Keratinocyte (primary cell): ENCODE measurements around the gene KRT9. TPM values are rescaled to one million over a fixed set of nuclear protein-coding genes. Genes with fewer than 3 reads are reported as not detected.

Source experiments
- DNase-seq: peaks from one replicate; pipeline ENCODE4 v3.0.0-alpha.2; 2011; ENCODE audit warnings: low read depth, missing footprints, low spot score
- FAIRE-seq: peaks from 2 replicates; lab custom pipeline; 2011; peaks lifted over from hg19 to GRCh38; lab: Jason Lieb, UNC
- H2AFZ ChIP-seq: 2 replicates; pipeline ENCODE4 v1.6.0; 2012; ENCODE audit warnings: low read length, control low read depth, inconsistent platforms; ENCODE audit not compliant: control insufficient read depth
- H3K27ac ChIP-seq: 2 replicates; pipeline ENCODE4 v1.5.1; 2011; ENCODE audit warnings: low read length; ENCODE audit not compliant: control insufficient read depth, insufficient read depth
- H3K27me3 ChIP-seq: 3 replicates; pipeline ENCODE4 v1.6.0; 2011; ENCODE audit warnings: low read length; ENCODE audit not compliant: control insufficient read depth, insufficient read depth; ENCODE audit errors: extremely low read depth
- H3K36me3 ChIP-seq, 2 experiments: 2 replicates in 1 of 2; 3 replicates in 1 of 2; pipeline ENCODE4 v1.5.1; 2011; ENCODE audit warnings: low read length in 2 of 2, mild to moderate bottlenecking in 1 of 2; ENCODE audit not compliant: control insufficient read depth in 2 of 2, insufficient read depth in 2 of 2; ENCODE audit errors: extremely low read depth in 1 of 2
- H3K4me1 ChIP-seq: 3 replicates; pipeline ENCODE4 v1.5.1; 2011; ENCODE audit warnings: low read length; ENCODE audit not compliant: control insufficient read depth, insufficient read depth; ENCODE audit errors: extremely low read depth
- H3K4me2 ChIP-seq: 3 replicates; pipeline ENCODE4 v1.6.0; 2011; ENCODE audit warnings: low read depth, low read length; ENCODE audit not compliant: control insufficient read depth, insufficient read depth; ENCODE audit errors: extremely low read depth
- H3K4me3 ChIP-seq, 3 experiments: fragments of 200-600 bp in 1 of 3; sonication (generic) in 1 of 3; 2 replicates in 2 of 3; 3 replicates in 1 of 3; pipeline ENCODE4 v1.5.1; 2011 to 2016; ENCODE audit warnings: low read length in 3 of 3, mild to moderate bottlenecking in 3 of 3, control low read depth in 2 of 3, inconsistent platforms in 1 of 3, low read depth in 1 of 3, mixed read lengths in 1 of 3, mixed run types in 1 of 3, moderate library complexity in 1 of 3; ENCODE audit not compliant: control insufficient read depth in 2 of 3, insufficient read depth in 2 of 3; ENCODE audit errors: extremely low read depth in 1 of 3
- H3K79me2 ChIP-seq: 2 replicates; pipeline ENCODE4 v1.6.0; 2012; ENCODE audit warnings: low read length; ENCODE audit not compliant: control insufficient read depth, insufficient read depth
- H3K9ac ChIP-seq: 3 replicates; pipeline ENCODE4 v1.6.0; 2011; ENCODE audit warnings: low read length; ENCODE audit not compliant: control insufficient read depth, insufficient read depth; ENCODE audit errors: extremely low read depth
- H3K9me1 ChIP-seq: 3 replicates; pipeline ENCODE4 v1.6.0; 2011; ENCODE audit warnings: low read length; ENCODE audit not compliant: control insufficient read depth, insufficient read depth; ENCODE audit errors: extremely low read depth
- H3K9me3 ChIP-seq: 2 replicates; pipeline ENCODE4 v1.5.1; 2012; ENCODE audit warnings: low read depth, low read length; ENCODE audit not compliant: control insufficient read depth
- H4K20me1 ChIP-seq: 3 replicates; pipeline ENCODE4 v1.6.0; 2011; ENCODE audit warnings: low read length; ENCODE audit not compliant: control insufficient read depth, insufficient read depth; ENCODE audit errors: extremely low read depth
- CTCF ChIP-seq, 3 experiments: IDR thresholded peaks in 1 of 3; conservative IDR thresholded peaks in 1 of 3; optimal IDR thresholded peaks in 1 of 3; 2 replicates in 2 of 3; 3 replicates in 1 of 3; pipeline versions ENCODE3 to v1.5.1; 2011; ENCODE audit warnings: low read length in 3 of 3, mild to moderate bottlenecking in 3 of 3, moderate library complexity in 2 of 3, control low read depth in 1 of 3, inconsistent platforms in 1 of 3; ENCODE audit not compliant: insufficient read depth in 2 of 3; ENCODE audit errors: extremely low read depth in 1 of 3
- EZH2 ChIP-seq: IDR thresholded peaks from one replicate; pipeline ENCODE4 v1.6.1; 2012; ENCODE audit warnings: inconsistent platforms, mild to moderate bottlenecking, low read length, moderate library complexity
- dilution Hi-C: fragments of 300-500 bp; cut with MboI; formaldehyde crosslinking; loops from one replicate; pipeline ENCODE4 v1.7.0; 2020; ENCODE audit warnings: low sequenced_read_pairs; ENCODE audit not compliant: extremely low pct_ligation_motif_present
- polyA plus RNA-seq, 5 experiments: library from polyadenylated mRNA; depleted of rRNA in 3 of 5; stranded (reverse) in 3 of 5; stranded (forward) in 1 of 5; unstranded in 1 of 5; fragments of >200 nt; gene quantifications; 1 replicate in 1 of 5; 2 replicates in 3 of 5; 3 replicates in 1 of 5; pipeline versions ENCODE4 v1.2.1 to v1.2.3, GENCODE V29; 2011 to 2012; ENCODE audit warnings: missing spikeins in 2 of 5, low read depth in 1 of 5, low replicate concordance in 1 of 5

Gene KRT9
- polyA plus RNA-seq, 1 donor (not counting 4 experiments of a cell fraction or from before 2014, with no cell fraction given), result 1.6 TPM

DNA sequence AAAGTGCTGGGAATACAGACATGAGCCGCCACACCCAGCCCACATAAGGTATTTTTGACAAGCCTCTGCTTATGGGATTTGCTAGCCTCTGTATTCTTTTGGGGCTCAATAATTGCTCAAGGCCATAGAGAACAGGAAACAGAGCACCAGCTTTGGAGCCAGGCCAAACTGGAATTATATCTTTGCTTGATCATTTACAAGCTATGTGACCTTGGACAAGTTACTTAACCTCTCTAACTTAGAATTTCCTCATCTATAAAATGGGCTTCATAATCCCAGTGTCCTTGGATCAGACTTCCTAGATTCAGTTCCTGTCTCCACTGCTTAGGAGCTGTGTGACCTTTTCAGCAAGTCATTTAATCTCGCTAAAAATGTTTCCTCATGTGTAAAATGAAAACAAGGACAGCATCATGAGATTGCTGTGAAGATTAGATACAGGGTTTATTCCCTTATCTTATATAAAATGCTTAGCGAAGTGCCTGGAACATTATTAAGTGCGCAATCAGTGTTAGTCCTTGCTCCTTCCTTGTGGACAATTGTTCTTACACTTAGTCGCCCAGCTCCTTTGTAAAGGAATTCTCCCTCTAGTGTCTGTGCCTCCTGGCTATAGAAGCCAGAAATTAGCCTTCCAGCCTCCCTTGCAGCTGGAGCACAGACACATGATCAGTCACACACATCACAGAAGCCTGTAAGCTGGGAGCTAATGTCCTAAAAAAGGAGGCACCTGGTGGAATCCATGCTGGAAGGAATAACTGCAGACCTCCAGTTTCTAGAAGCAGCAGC lies 16.6 kb downstream of the KRT9 start:
- DNase-seq (no peak), FAIRE-seq (peak; percentile 66)
- H3K9me1 ChIP-seq, result no peaks in the 10 kb centered on the region
- no peaks in the 10 kb centered on the region for H4K20me1 ChIP-seq
- no peaks in the 10 kb centered on the region for H3K27me3 ChIP-seq
- H3K27ac ChIP-seq, result no peak overlapping the region
- no peak overlapping the region for H3K4me2 ChIP-seq
- peaks cover 28% of the 10 kb centered on the region for H3K4me1 ChIP-seq
- no peak overlapping the region for H2AFZ ChIP-seq
- TF ChIP-seq CTCF (optimal IDR thresholded peaks at IDR 0.05 in 1 of 3, IDR thresholded peaks at IDR 0.05 in 1 of 3, conservative IDR thresholded peaks at IDR 0.05 in 1 of 3; ENCODE audit: extremely low read depth in 1 of 3, insufficient read depth in 2 of 3, low read length in 3 of 3), result no peak
- no peak for TF ChIP-seq EZH2
- H3K9me3 ChIP-seq, result no peaks in the 10 kb centered on the region
- dilution Hi-C loops, result no loop called here
- H3K4me3 ChIP-seq, result no peak overlapping the region
- no peaks in the 10 kb centered on the region for H3K36me3 ChIP-seq
- H3K79me2 ChIP-seq, result no peaks in the 10 kb centered on the region
- H3K9ac ChIP-seq, result no peak overlapping the region

DNA sequence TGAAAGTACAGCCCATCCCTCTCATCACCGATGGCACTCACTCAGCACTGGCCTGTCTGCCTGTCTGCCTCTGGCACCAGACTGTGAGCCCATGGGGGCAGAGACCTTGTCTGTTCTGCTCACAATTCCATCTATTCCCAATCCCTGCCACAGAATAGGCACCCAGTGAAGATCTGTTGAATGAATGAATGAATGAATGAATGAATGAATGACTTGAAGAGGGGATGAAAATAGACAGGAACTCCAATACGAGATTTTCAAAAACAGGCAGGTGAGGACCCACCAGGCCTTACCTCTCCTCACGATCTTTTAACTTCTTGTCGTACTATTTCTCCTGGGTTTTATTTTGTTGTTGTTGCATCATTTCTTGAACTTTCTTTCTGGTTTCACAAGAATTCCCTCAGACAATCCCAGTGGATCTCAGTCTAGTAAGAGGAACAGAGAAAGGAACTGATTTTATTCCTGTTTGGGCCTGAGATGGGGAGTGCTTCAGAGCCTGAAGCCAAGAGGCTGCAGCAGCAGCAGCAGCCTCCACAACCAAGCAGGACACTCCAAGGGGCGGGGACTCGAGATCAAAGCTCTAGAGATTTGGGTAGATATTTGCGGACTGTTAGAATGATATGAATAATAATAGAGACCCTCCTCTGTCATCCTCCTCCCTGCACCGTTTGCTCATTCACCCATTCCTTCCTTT lies 17.7 kb downstream of the KRT9 start:
- H3K4me3 ChIP-seq, result no peak overlapping the region
- H3K9ac ChIP-seq, result no peak overlapping the region
- TF ChIP-seq EZH2, result no peak
- TF ChIP-seq CTCF (optimal IDR thresholded peaks at IDR 0.05 in 1 of 3, IDR thresholded peaks at IDR 0.05 in 1 of 3, conservative IDR thresholded peaks at IDR 0.05 in 1 of 3; ENCODE audit: extremely low read depth in 1 of 3, insufficient read depth in 2 of 3, low read length in 3 of 3), result no peak
- FAIRE-seq (no peak), DNase-seq (no peak)
- H3K36me3 ChIP-seq, result no peaks in the 10 kb centered on the region
- H3K27me3 ChIP-seq, result no peaks in the 10 kb centered on the region
- H3K9me3 ChIP-seq, result no peaks in the 10 kb centered on the region
- dilution Hi-C loops, result no loop called here
- no peak overlapping the region for H2AFZ ChIP-seq
- no peaks in the 10 kb centered on the region for H3K79me2 ChIP-seq
- no peak overlapping the region for H3K27ac ChIP-seq
- H3K4me1 ChIP-seq, result peaks cover 33% of the 10 kb centered on the region
- H3K4me2 ChIP-seq, result no peak overlapping the region
- H4K20me1 ChIP-seq, result no peaks in the 10 kb centered on the region
- no peaks in the 10 kb centered on the region for H3K9me1 ChIP-seq
